ENCODE measurements around the gene NFATC1.

GRCh38 chr18:79450289-79451080, 54.8 kb downstream of the NFATC1 start:
- TF ChIP-seq EZH2 (IDR thresholded peaks at IDR 0.05; ENCODE audit: insufficient read depth, poor library complexity, severe bottlenecking) (no peak), EZH2phosphoT487 (IDR thresholded peaks at IDR 0.05; ENCODE audit: insufficient read depth, low read depth) (no peak)
